HepG2 (cell line): Measurements from ENCODE around the gene TCF7L2.

ENCODE experiments used
- CHD2 ChIP-seq: IDR thresholded peaks from 2 replicates; pipeline ENCODE4 v1.6.1; 2011; ENCODE audit warnings: low read depth, low read length, improper control_type of control experiment
- ESRRA ChIP-seq: sonication (generic); formaldehyde crosslinking; IDR thresholded peaks from 2 replicates; pipeline ENCODE4 v1.5.1; 2020; ENCODE audit warnings: mild to moderate bottlenecking, low read depth, missing genetic modification reagents
- FOXJ3 ChIP-seq: sonication (generic); formaldehyde crosslinking; IDR thresholded peaks from 2 replicates; pipeline ENCODE4 v1.4.0; 2020; ENCODE audit warnings: missing genetic modification reagents, mild to moderate bottlenecking, borderline replicate concordance
- GLI4 ChIP-seq: sonication (generic); formaldehyde crosslinking; IDR thresholded peaks from 2 replicates; pipeline ENCODE4 v1.5.1; 2020; ENCODE audit warnings: missing genetic modification reagents, mild to moderate bottlenecking, moderate library complexity, borderline replicate concordance
- HNRNPL ChIP-seq: fragments of 200-400 bp; formaldehyde crosslinking; IDR thresholded peaks from 2 replicates; pipeline ENCODE4 v1.6.1; 2017; ENCODE audit warnings: mild to moderate bottlenecking, low read depth, low read length
- IKZF1 ChIP-seq: fragments of 450-650 bp; IDR thresholded peaks from 2 replicates; pipeline ENCODE4 v1.7.1; 2016
- POLR2A ChIP-seq, 2 experiments: IDR thresholded peaks; 2 replicates each; pipeline ENCODE4 v1.6.1; 2011; ENCODE audit warnings: low read depth in 2 of 2, low read length in 2 of 2, mild to moderate bottlenecking in 1 of 2, moderate library complexity in 1 of 2; ENCODE audit not compliant: insufficient read depth in 1 of 2
- SMAD1 ChIP-seq: sonication (generic); formaldehyde crosslinking; IDR thresholded peaks from 2 replicates; pipeline ENCODE4 v1.4.0; 2020; ENCODE audit warnings: missing genetic modification reagents, low read depth, mild to moderate bottlenecking, borderline replicate concordance
- TP53 ChIP-seq: sonication (generic); formaldehyde crosslinking; conservative IDR thresholded peaks from 2 replicates; pipeline ENCODE4 v1.4.0; 2020; ENCODE audit warnings: missing genetic modification reagents
- ZNF20 ChIP-seq: sonication (generic); formaldehyde crosslinking; IDR thresholded peaks from 2 replicates; pipeline ENCODE4 v1.4.0; 2020; ENCODE audit warnings: mild to moderate bottlenecking, moderate library complexity, missing genetic modification reagents
- ZNF367 ChIP-seq: sonication (generic); formaldehyde crosslinking; IDR thresholded peaks from 2 replicates; pipeline ENCODE4 v1.4.0; 2020; ENCODE audit warnings: missing genetic modification reagents, borderline replicate concordance
- TF ChIP-seq, protein P1 (sequence below): sonication (generic); formaldehyde crosslinking; IDR thresholded peaks from 2 replicates; pipeline ENCODE4 v1.5.0; 2020; ENCODE audit warnings: mild to moderate bottlenecking, missing genetic modification reagents, moderate library complexity
- TF ChIP-seq, protein P2 (sequence below), 2 experiments: IDR thresholded peaks; 2 replicates each; pipeline ENCODE4 v1.6.1; 2011 to 2012; ENCODE audit warnings: low read length in 2 of 2, borderline replicate concordance in 1 of 2, low read depth in 1 of 2, mild to moderate bottlenecking in 1 of 2, moderate library complexity in 1 of 2
- TF ChIP-seq, protein P3 (sequence below): sonication (generic); formaldehyde crosslinking; IDR thresholded peaks from 2 replicates; pipeline ENCODE4 v1.4.0; 2020; ENCODE audit warnings: missing genetic modification reagents, borderline replicate concordance

DNA sequence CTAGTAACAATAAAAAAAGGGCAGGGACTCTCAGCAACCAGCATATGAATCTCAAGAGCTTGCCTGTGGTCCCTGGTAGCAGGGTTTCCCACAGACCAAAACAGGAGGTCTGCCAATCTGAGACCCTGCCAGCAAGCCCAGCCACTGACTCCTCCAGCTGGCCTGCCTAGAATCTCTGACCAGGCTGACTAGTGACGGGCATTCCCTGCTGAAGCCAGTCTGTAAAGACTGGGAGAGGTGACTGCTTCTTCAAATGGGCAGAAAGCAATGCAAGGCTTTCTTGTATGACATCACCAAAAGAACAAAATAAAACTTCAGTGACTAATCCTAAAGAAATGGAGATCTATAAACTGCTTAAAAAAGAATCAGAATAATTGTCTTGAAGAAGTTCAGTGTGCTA, 249.4 kb downstream of the TCF7L2 start:
- TF ChIP-seq ZNF367 = no peak
- TF ChIP-seq CHD2 = no peak
- TF ChIP-seq, protein P1, sequence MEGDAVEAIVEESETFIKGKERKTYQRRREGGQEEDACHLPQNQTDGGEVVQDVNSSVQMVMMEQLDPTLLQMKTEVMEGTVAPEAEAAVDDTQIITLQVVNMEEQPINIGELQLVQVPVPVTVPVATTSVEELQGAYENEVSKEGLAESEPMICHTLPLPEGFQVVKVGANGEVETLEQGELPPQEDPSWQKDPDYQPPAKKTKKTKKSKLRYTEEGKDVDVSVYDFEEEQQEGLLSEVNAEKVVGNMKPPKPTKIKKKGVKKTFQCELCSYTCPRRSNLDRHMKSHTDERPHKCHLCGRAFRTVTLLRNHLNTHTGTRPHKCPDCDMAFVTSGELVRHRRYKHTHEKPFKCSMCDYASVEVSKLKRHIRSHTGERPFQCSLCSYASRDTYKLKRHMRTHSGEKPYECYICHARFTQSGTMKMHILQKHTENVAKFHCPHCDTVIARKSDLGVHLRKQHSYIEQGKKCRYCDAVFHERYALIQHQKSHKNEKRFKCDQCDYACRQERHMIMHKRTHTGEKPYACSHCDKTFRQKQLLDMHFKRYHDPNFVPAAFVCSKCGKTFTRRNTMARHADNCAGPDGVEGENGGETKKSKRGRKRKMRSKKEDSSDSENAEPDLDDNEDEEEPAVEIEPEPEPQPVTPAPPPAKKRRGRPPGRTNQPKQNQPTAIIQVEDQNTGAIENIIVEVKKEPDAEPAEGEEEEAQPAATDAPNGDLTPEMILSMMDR (CRISPR knock-in tag) = no peak
- TF ChIP-seq, protein P2, sequence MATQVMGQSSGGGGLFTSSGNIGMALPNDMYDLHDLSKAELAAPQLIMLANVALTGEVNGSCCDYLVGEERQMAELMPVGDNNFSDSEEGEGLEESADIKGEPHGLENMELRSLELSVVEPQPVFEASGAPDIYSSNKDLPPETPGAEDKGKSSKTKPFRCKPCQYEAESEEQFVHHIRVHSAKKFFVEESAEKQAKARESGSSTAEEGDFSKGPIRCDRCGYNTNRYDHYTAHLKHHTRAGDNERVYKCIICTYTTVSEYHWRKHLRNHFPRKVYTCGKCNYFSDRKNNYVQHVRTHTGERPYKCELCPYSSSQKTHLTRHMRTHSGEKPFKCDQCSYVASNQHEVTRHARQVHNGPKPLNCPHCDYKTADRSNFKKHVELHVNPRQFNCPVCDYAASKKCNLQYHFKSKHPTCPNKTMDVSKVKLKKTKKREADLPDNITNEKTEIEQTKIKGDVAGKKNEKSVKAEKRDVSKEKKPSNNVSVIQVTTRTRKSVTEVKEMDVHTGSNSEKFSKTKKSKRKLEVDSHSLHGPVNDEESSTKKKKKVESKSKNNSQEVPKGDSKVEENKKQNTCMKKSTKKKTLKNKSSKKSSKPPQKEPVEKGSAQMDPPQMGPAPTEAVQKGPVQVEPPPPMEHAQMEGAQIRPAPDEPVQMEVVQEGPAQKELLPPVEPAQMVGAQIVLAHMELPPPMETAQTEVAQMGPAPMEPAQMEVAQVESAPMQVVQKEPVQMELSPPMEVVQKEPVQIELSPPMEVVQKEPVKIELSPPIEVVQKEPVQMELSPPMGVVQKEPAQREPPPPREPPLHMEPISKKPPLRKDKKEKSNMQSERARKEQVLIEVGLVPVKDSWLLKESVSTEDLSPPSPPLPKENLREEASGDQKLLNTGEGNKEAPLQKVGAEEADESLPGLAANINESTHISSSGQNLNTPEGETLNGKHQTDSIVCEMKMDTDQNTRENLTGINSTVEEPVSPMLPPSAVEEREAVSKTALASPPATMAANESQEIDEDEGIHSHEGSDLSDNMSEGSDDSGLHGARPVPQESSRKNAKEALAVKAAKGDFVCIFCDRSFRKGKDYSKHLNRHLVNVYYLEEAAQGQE (IDR thresholded peaks at IDR 0.05; ENCODE audit: borderline replicate concordance in 1 of 2, low read depth in 1 of 2, low read length in 2 of 2) = no peak
- TF ChIP-seq SMAD1 (CRISPR knock-in tag) = no peak
- TF ChIP-seq POLR2A (IDR thresholded peaks at IDR 0.05; ENCODE audit: insufficient read depth in 1 of 2, low read depth in 2 of 2, low read length in 2 of 2) = no peak
- TF ChIP-seq, protein P3, sequence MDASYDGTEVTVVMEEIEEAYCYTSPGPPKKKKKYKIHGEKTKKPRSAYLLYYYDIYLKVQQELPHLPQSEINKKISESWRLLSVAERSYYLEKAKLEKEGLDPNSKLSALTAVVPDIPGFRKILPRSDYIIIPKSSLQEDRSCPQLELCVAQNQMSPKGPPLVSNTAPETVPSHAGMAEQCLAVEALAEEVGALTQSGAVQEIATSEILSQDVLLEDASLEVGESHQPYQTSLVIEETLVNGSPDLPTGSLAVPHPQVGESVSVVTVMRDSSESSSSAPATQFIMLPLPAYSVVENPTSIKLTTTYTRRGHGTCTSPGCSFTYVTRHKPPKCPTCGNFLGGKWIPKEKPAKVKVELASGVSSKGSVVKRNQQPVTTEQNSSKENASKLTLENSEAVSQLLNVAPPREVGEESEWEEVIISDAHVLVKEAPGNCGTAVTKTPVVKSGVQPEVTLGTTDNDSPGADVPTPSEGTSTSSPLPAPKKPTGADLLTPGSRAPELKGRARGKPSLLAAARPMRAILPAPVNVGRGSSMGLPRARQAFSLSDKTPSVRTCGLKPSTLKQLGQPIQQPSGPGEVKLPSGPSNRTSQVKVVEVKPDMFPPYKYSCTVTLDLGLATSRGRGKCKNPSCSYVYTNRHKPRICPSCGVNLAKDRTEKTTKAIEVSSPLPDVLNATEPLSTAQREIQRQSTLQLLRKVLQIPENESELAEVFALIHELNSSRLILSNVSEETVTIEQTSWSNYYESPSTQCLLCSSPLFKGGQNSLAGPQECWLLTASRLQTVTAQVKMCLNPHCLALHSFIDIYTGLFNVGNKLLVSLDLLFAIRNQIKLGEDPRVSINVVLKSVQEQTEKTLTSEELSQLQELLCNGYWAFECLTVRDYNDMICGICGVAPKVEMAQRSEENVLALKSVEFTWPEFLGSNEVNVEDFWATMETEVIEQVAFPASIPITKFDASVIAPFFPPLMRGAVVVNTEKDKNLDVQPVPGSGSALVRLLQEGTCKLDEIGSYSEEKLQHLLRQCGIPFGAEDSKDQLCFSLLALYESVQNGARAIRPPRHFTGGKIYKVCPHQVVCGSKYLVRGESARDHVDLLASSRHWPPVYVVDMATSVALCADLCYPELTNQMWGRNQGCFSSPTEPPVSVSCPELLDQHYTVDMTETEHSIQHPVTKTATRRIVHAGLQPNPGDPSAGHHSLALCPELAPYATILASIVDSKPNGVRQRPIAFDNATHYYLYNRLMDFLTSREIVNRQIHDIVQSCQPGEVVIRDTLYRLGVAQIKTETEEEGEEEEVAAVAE (CRISPR knock-in tag) = no peak
- no peak for TF ChIP-seq FOXJ3 (CRISPR knock-in tag)
- TF ChIP-seq IKZF1 = no peak
- no peak for TF ChIP-seq HNRNPL
- no peak for TF ChIP-seq ZNF20 (CRISPR knock-in tag)
- TF ChIP-seq ESRRA (CRISPR knock-in tag) = no peak
- no peak for TF ChIP-seq TP53 (CRISPR knock-in tag)
- TF ChIP-seq GLI4 (CRISPR knock-in tag) = no peak
